Peyer's patch (tissue), 4 donors: ENCODE measurements around the gene SLC47A2. TPM values are rescaled to one million over a fixed set of nuclear protein-coding genes. Genes with fewer than 3 reads are reported as not detected.

Experiments
- DNase-seq, 3 donors: peaks; one replicate each; pipeline ENCODE4 v3.0.0-alpha.2; 2017 to 2019
- H3K27ac ChIP-seq, 4 donors: fragments of 200-600 bp; sonication (generic); one replicate each; pipeline ENCODE4 v1.5.1; 2016 to 2019
- H3K27me3 ChIP-seq, 2 donors: fragments of 200-600 bp; sonication (generic); one replicate each; pipeline ENCODE4 v1.5.1; 2019
- H3K36me3 ChIP-seq, 3 donors: fragments of 200-600 bp; sonication (generic); one replicate each; pipeline ENCODE4 v1.5.1; 2016 to 2019
- H3K4me1 ChIP-seq, 4 donors: fragments of 200-600 bp; sonication (generic); one replicate each; pipeline ENCODE4 v1.5.1; 2016 to 2019
- H3K4me3 ChIP-seq, 4 donors: fragments of 200-600 bp; sonication (generic); 1 replicate in 3 of 4; 2 replicates in 1 of 4; pipeline ENCODE4 v1.5.1; 2016 to 2019; ENCODE audit warnings: mild to moderate bottlenecking in 1 of 4
- H3K9me3 ChIP-seq, 4 donors: fragments of 200-600 bp; sonication (generic); one replicate each; pipeline ENCODE4 v1.5.1; 2016 to 2019; ENCODE audit warnings: mild to moderate bottlenecking in 1 of 4
- POLR2A ChIP-seq, 2 donors: fragments of 450-650 bp; IDR thresholded peaks; one replicate each; pipeline ENCODE4 v1.5.1; 2017; ENCODE audit warnings: antibody characterized with exemption in 2 of 2, mild to moderate bottlenecking in 2 of 2, moderate library complexity in 2 of 2
- total RNA-seq, 4 donors: library from RNA; depleted of rRNA; stranded (reverse); fragments of >200 nt; gene quantifications; one replicate each; pipeline ENCODE4 v1.1.0, GENCODE V29; 2016
- TF ChIP-seq, protein P1 (sequence below), 6 experiments: fragments of 450-650 bp in 4 of 6; fragments of 200-600 bp in 2 of 6; sonication (generic) in 1 of 6; IDR thresholded peaks; one replicate each; pipeline ENCODE4 v1.5.1; 2017 to 2019; ENCODE audit warnings: antibody characterized with exemption in 6 of 6, mild to moderate bottlenecking in 3 of 6, moderate library complexity in 1 of 6

The SLC47A2 gene
- total RNA-seq, 4 donors from 2014 or later, result 3.9 to 6.8 (median 6.3) TPM; not detected in 1

DNA sequence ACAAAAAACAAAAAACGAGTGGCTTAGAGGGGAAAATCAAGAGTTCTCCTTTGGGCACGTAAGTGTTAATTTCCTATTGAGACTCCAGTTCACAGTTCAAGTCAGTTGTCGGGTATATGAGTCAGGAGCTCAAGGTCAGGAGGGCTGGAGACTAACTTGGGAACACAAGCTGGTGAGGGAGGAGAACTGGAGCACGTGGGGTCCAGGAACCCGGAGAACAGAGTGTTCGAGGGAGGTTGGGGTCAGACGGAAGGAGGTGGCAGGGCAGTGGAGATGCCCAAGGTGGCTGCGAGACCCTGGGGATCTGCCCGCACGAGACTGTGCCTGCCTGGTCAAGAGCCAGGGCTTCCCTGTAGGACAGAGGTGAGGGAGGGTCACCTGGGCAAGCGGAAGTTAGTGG is 19.7 kb upstream of the SLC47A2 start:
- no peaks in the 10 kb centered on the region for H3K36me3 ChIP-seq
- DNase-seq, result peak in 1 of 3 donors; percentile 51
- H3K27ac ChIP-seq, result no peak overlapping the region
- TF ChIP-seq POLR2A (IDR thresholded peaks at IDR 0.05), result no peak
- TF ChIP-seq, protein P1, sequence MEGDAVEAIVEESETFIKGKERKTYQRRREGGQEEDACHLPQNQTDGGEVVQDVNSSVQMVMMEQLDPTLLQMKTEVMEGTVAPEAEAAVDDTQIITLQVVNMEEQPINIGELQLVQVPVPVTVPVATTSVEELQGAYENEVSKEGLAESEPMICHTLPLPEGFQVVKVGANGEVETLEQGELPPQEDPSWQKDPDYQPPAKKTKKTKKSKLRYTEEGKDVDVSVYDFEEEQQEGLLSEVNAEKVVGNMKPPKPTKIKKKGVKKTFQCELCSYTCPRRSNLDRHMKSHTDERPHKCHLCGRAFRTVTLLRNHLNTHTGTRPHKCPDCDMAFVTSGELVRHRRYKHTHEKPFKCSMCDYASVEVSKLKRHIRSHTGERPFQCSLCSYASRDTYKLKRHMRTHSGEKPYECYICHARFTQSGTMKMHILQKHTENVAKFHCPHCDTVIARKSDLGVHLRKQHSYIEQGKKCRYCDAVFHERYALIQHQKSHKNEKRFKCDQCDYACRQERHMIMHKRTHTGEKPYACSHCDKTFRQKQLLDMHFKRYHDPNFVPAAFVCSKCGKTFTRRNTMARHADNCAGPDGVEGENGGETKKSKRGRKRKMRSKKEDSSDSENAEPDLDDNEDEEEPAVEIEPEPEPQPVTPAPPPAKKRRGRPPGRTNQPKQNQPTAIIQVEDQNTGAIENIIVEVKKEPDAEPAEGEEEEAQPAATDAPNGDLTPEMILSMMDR (IDR thresholded peaks at IDR 0.05), result no peak
- H3K9me3 ChIP-seq, result no peaks in the 10 kb centered on the region
- no peak overlapping the region for H3K4me3 ChIP-seq
- H3K27me3 ChIP-seq, result no peaks in the 10 kb centered on the region
- H3K4me1 ChIP-seq, result peaks cover 0 to 25% (median 0%) of the 10 kb centered on the region in 4 donors

GRCh38 chr17:19733953-19734526 is 17.7 kb upstream of the SLC47A2 start:
- TF ChIP-seq, protein P1 (IDR thresholded peaks at IDR 0.05), result no peak
- TF ChIP-seq POLR2A (IDR thresholded peaks at IDR 0.05), result no peak
- H3K9me3 ChIP-seq, result no peaks in the 10 kb centered on the region
- peak in 1 of 3 donors; percentile 62 for DNase-seq
- no peaks in the 10 kb centered on the region for H3K36me3 ChIP-seq
- peaks cover 0 to 25% (median 0%) of the 10 kb centered on the region in 4 donors for H3K4me1 ChIP-seq
- no peaks in the 10 kb centered on the region for H3K27me3 ChIP-seq
- H3K4me3 ChIP-seq, result no peak overlapping the region
- peak overlapping the region in 2 of 4 donors; percentile 59 to 81 for H3K27ac ChIP-seq

DNA sequence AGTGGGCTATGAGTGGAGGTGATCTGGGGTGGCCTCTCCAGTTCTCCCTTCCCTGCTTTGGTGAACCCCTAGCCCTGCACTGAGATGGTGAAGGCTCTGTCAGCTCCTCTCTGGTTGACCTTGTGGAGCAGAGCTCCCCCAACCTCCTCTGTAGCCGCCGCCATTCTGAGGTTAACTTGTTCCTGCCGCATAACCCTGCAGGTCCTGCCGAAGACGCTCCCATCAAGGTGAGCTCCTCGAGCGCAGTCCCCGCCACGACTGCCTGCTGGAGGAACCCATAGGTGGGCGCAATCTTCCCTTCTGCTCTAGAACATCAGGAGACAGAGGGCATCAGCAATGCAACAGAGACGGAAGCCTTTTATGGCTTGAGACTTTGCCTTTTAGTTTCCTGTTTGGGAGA is 15.2 kb upstream of the SLC47A2 start:
- Histone ChIP-seq H3K27ac (no peak overlapping the region), H3K9me3 (no peaks in the 10 kb centered on the region), H3K27me3 (no peaks in the 10 kb centered on the region), H3K4me1 (peaks cover 0 to 37% (median 5%) of the 10 kb centered on the region in 4 donors), H3K36me3 (no peaks in the 10 kb centered on the region), H3K4me3 (no peak overlapping the region)
- no peak for DNase-seq
- TF ChIP-seq, protein P1 (IDR thresholded peaks at IDR 0.05), result no peak
- no peak for TF ChIP-seq POLR2A (IDR thresholded peaks at IDR 0.05)

- no peaks in the 10 kb centered on the region for H3K36me3 ChIP-seq
- TF ChIP-seq, protein P1 (IDR thresholded peaks at IDR 0.05), result no peak
- no peak for TF ChIP-seq POLR2A (IDR thresholded peaks at IDR 0.05)
- no peak overlapping the region for H3K4me3 ChIP-seq
- peaks cover 0 to 35% (median 5%) of the 10 kb centered on the region in 4 donors for H3K4me1 ChIP-seq
- no peak for DNase-seq
- H3K9me3 ChIP-seq, result no peaks in the 10 kb centered on the region
- no peaks in the 10 kb centered on the region for H3K27me3 ChIP-seq
- no peak overlapping the region for H3K27ac ChIP-seq
Measured at GRCh38 chr17:19730843-19731242, 14.5 kb upstream of the SLC47A2 start.

- H3K4me1 ChIP-seq, result peaks cover 0 to 27% (median 5%) of the 10 kb centered on the region in 4 donors
- TF ChIP-seq, protein P1 (IDR thresholded peaks at IDR 0.05), result no peak
- no peak for TF ChIP-seq POLR2A (IDR thresholded peaks at IDR 0.05)
- H3K27ac ChIP-seq, result no peak overlapping the region
Measured at GRCh38 chr17:19729900-19730299, 13.5 kb upstream of the SLC47A2 start.

More at GRCh38 chr17:19729900-19730299, 13.5 kb upstream of the SLC47A2 start:
- Histone ChIP-seq H3K9me3 (no peaks in the 10 kb centered on the region), H3K27me3 (no peaks in the 10 kb centered on the region), H3K36me3 (no peaks in the 10 kb centered on the region), H3K4me3 (no peak overlapping the region)
- no peak for DNase-seq
